Measurements from ENCODE around the gene SMARCD1.
"Not testable (repeated sequence)": the region's sequence is repeated elsewhere in the genome, so short reads cannot be mapped to it uniquely, and the experiment has no call there.

SMARCD1 gene

GRCh38 chr12:50105913-50106450, 20.8 kb downstream of the SMARCD1 start:
- DNase-seq: no peak

DNA sequence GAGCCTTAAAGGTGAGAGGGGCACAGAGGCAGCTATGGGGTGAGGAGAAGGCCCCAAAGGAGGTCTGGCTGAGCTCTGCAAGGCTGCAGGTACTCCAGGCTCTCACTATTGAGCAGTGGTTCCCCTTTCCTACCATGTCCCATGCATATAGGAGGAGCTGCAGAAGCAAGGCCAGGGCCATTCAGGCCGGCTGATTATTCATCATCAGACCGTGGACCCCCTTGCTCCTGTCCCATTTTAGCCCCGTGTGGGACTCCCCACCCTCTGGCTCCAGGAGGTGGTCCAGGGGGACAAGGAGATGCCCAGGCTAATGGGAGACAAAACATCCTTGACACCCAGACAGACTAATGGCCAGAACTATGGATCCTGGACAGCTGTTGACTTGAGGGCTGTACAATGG, 21.8 kb downstream of the SMARCD1 start:
- no peak for DNase-seq

DNA sequence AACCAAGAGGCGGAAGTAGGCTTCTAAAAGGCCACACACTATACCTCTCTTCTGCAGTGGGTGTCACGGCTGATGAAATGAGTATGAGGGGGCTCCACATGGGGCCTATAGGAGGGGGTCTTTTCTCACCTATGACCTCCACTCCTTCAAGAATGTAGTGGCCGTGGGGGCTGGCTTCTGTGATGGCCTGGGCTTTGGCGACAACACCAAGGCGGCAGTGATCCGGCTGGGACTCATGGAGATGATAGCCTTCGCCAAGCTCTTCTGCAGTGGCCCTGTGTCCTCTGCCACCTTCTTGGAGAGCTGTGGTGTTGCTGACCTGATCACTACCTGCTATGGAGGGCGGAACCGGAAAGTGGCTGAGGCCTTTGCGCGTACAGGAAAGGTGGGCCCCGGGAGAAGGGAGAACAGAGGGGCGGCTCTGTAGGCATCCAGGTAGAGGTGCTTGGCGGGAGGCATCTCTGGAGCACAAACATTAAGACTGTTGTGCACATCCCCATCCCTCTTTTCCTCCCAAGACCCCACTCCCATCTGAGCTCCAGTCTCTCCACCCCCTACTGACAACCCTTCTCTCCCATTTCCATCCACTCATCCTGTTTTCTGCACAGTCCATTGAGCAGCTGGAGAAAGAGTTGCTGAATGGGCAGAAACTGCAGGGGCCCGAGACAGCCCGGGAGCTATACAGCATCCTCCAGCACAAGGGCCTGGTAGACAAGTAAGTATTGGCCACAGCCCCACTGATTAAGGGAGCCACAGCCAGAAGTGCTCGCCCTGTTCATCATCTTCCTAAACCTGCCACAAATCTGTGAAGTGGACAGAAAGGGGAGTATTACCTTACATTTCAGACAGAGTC, 22.5 kb downstream of the SMARCD1 start:
- DNase-seq: no peak

DNA sequence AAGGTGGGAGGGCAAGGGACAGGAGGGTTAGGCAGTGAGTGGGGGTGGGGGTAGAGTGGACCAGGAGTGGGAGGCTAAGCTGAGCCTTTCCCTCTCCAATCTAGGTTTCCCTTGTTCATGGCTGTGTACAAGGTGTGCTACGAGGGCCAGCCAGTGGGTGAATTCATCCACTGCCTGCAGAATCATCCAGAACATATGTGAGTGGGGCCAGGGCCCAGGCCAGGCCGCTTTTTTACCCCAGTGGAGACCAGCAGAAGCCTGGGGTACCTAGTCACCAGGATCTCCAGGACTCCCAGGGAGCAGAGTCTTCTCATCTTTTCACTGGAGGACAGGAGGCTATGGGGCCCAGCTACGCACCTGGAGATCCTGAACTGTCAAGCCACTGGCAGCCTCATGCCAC, 24.2 kb downstream of the SMARCD1 start:
- DNase-seq: no peak

- no peak for DNase-seq
These were observed 25.1 kb downstream of the SMARCD1 start for GRCh38 chr12:50110127-50110761.

DNA sequence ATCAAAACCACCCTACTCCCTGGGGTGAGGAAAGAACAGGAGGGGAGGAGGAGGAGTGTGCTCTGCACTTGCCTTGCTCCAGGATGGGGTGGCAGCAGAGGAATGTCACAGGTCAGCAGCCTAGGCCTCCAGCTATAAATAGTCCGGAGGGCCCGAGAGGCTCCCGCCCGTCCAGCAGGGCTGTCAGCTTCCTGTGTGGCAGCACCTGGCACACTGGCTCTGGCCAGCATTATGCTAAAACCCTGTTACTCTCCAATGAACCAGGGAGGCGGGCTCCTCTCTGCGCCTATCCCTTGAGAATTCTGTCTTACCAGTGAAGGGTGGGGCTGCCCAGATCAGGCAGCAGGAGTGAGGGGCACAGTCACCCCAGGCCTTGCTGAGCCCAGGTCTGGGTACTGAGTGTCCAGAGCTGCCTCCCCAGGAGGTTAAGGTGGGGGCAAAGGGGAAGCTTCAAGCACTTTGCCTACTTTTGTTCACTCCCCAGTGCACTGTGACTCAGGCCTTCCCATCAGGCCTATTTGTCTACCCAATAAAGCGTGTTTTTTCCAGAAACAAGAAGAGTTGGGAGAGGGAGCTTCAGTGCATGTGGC, 25.7 kb downstream of the SMARCD1 start:
- no peak for DNase-seq

DNA sequence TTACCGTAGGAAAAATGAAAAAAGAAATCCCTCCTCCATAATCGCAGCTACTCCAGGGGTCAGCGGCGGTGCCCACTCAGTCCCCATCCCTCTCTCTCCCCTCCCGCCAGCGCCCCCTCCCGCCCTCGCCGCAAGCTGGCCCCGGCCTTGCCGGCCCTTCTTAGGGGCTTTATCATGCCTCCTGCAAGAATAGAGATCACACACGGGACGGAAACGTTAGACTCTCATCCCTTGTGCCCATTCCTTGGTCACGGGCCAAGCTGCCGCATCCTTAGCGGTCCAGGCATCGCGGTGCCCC, 26.2 kb downstream of the SMARCD1 start:
- no peak for DNase-seq

- DNase-seq: peak; percentile 98
These were observed 26.7 kb downstream of the SMARCD1 start, which contains the start of gene COX14 for GRCh38 chr12:50111693-50112455. COX14 (plus strand) TSS chr12:50112236; CDS start chr12:50120044, 7,808 bp downstream.

DNA sequence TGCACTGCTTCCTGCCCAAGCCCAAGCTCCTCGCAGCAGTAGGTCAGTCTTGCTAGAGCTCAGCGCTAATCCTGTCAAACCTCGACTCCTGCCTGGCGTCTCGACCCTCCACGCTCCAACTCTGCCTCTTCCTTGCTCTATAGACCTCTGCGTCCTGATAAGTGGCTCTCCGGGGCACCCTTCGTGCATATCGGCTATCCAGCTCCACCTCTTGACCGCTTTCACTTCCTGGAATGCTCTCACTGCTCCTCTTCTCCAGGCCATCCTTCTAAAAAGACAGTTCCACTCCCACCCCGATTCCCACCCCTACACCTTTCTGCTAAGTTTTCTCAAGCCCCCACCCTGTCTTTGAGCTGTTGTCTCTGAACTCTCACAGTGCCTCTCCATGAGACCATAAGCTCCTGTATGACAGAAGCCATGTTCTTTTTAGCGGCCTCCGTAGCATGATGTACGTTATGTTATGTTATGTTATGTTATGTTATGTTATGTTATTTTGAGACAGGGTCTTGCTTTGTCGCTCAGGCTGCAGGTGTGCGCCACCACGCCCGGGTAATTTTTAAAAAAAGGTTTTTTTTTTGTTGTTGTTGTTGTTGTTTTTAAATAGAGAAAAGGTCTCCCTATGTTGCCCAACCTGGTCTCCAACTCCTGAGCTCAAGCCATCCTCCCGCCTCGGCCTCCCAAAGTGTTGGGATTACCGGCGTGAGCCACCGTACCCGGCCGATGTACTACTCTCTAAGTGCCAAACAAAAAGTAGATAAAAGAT, 27.5 kb downstream of the SMARCD1 start:
- DNase-seq: no peak

GRCh38 chr12:50117057-50117622, 32.0 kb downstream of the SMARCD1 start:
- no peak for DNase-seq

DNA sequence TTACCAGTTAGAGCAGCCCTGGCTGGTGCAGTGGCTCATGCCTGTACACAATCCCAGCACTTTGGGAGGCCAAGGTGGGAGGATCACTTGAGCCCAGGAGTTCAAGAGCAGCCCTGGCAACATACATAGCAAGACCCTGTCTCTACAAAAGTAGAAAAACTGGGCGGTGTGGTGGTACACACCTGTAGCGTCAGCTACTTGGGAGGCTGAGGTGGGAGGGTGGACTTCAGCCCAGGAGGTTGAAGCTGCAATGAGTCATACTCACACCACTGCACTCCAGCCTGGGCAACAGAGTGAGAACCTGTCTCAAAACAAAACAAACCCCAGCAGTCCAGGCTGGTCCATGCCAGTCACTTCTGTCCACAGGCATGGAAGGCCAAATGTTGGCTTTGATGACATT, 34.2 kb downstream of the SMARCD1 start:
- no peak for DNase-seq

DNA sequence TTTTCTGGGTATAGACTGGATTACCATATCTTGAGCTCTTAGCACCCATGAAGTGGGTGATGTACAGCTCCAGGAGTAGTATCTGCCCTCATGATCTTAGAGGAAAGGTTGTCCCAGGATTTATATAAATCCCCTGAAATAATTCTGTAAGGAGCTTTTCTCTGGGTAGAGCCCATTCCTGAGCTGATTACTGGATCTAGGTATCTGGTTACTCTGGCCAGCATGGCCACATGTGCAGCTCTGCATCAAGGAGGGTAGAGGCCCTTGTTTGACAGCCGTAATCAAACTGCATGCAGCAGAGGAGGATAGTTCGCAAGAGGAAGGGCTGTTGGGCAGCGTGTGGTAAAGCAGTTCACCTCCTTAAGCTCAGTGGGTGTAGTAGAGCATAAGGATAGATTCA, 35.4 kb downstream of the SMARCD1 start:
- DNase-seq: no peak

GRCh38 chr12:50120953-50121352, 35.8 kb downstream of the SMARCD1 start:
- DNase-seq: no peak

DNA sequence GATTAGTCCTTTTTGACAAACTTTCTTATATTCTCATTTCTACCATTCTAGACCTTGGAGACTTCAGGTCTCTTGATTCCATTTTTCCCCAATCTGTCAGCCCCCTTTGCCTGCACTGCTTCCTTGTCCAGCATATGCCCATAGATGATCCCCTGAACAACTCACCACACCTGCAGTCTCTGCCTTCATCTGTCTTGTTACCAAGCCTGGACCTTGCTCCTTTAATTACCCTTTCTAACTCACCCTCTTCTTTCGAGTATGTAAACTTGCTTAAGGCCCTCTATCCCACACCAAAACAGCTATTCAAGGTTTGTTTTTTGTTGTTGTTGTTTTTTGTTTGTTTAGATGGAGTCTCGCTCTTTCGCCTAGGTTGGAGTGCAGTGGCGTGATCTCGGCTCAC, 36.5 kb downstream of the SMARCD1 start:
- DNase-seq: no peak

DNA sequence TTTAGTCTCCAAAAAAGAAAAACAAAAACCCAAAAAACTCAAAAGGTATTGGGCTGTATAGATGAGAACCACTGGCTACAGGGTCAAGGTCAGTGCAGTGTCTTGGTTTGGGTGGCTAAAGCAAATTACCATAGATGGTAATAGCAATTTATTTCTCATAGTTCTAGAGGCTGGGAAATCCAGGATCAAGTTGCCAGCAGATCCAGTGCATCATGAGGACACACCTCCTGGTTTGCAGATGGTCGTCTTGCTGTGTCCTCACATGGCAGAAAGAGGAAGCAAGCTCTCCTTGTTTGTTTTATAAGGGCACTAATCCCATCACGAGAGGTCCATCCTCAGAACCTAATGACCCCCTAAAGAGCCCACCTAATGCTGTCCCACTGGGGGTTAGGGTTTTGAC, 38.1 kb downstream of the SMARCD1 start:
- DNase-seq: no peak

GRCh38 chr12:50127546-50127945, 42.4 kb downstream of the SMARCD1 start:
- no peak for DNase-seq

GRCh38 chr12:50129290-50129689, 44.1 kb downstream of the SMARCD1 start:
- no peak for DNase-seq

DNA sequence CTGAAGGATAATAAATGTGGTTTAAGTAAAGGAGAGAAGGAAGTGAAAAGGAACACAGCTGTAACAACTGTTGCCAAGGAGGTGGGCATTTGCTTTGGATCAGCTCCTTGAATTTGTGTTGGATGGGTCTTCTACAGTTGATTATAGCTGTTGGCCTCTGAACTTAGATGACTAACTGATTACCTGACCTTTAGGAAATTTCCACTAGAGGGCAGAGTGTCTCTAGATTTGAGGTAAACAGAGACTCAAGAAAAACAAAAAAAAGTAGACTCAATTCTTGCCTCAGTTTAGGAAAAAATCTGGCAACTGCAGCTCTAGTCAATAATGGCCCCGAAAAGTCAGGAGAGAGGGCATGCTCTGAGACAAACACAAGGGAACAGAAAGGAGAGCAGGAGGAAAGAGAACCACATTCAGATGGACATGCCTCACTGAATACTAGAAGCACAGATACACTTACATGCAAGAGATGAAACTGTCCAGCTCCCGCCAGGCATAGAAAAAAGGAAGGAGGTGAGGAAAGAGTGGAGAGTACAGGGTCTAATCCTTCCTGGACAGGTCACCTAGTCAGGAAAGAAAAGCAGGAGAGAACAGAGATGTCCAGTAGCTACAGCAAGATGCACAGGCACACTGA, 47.5 kb downstream of the SMARCD1 start:
- peak; percentile 44 for DNase-seq

DNA sequence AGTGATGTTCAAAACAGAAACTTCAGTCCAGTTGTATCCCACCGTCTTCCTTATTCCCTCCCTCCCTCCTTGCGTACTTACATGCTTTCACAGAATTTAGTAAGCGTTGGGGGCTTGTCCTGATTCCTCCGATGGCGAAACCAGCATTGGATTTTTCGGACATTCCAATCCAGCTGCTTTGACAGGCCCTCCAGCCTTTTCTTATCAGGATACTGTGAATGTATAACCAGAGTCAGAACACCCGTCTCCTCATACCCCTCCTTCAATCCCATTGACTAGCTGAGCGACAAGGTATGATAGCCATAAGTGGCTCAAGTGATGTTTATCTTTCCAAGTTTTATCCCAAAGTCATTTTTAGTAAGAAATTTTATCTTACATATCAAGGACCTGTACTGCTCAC, 57.9 kb downstream of the SMARCD1 start:
- DNase-seq: no peak

DNA sequence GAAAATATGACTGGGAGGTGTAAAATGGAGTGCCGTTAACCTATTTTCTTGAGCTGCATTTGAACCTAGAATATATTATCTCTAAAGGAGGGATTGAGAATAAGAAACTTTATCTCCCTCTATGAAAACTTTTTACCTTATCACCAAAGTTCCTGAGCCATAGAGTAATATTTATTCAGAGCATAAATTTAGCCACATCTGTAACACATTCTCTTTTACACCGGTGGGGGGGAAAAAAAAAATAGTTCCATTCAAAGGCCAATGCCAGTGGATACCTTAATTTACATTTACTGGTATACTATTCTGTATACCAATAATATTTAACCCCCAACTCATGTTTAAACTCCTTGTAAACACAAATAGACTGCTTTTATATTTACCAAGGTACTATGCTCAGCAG, 60.3 kb downstream of the SMARCD1 start:
- no peak for DNase-seq

- no peak for DNase-seq
These were observed 62.1 kb downstream of the SMARCD1 start for GRCh38 chr12:50147281-50147680.

GRCh38 chr12:50148011-50148410, 62.9 kb downstream of the SMARCD1 start:
- DNase-seq: not testable (repeated sequence)
